Measurements from ENCODE around the gene HCFC2.

DNA sequence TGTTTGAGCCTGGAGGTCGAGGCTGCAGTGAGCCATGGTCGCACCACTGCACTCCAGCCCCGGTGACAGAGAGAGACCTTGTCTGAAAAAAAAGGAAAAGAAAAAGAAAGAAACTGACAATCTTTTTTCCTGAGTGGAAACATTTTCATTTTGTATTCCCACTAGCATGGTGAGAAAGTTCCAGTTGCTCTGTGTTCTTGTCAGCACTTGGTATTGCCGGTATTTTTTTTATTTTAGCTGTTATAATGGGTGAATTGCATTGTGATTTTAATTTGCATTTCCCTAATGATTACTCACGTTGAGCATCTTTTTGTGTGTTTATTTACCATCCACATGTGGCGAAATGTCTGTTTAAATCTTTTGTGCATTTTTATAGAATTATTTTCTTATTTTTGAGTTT, 40.0 kb upstream of the HCFC2 start:
- TF ChIP-seq, protein P1, sequence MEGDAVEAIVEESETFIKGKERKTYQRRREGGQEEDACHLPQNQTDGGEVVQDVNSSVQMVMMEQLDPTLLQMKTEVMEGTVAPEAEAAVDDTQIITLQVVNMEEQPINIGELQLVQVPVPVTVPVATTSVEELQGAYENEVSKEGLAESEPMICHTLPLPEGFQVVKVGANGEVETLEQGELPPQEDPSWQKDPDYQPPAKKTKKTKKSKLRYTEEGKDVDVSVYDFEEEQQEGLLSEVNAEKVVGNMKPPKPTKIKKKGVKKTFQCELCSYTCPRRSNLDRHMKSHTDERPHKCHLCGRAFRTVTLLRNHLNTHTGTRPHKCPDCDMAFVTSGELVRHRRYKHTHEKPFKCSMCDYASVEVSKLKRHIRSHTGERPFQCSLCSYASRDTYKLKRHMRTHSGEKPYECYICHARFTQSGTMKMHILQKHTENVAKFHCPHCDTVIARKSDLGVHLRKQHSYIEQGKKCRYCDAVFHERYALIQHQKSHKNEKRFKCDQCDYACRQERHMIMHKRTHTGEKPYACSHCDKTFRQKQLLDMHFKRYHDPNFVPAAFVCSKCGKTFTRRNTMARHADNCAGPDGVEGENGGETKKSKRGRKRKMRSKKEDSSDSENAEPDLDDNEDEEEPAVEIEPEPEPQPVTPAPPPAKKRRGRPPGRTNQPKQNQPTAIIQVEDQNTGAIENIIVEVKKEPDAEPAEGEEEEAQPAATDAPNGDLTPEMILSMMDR (IDR thresholded peaks at IDR 0.05), result no peak
- no peak for TF ChIP-seq POLR2A (IDR thresholded peaks at IDR 0.05)
